ENCODE results near the gene TRAPPC10. TPM values are rescaled to one million over a fixed set of nuclear protein-coding genes. Genes with fewer than 3 reads are reported as not detected.
"Not testable (repeated sequence)": the region's sequence is repeated elsewhere in the genome, so short reads cannot be mapped to it uniquely, and the experiment has no call there.

TRAPPC10 gene
- total RNA-seq, 4 donors from 2014 or later, result 3.8 to 45.2 (median 22.9) TPM

- H3K4me1 ChIP-seq; H3K27ac ChIP-seq; intact Hi-C loops (cut with DNase I; ENCODE audit: low total_unique reads); H3K9me3 ChIP-seq; H3K4me3 ChIP-seq; DNase-seq; H3K36me3 ChIP-seq; H3K27me3 ChIP-seq: not testable (repeated sequence)
Observed at GRCh38 chr21:44133715-44134057, 121.6 kb downstream of the TRAPPC10 start.

DNA sequence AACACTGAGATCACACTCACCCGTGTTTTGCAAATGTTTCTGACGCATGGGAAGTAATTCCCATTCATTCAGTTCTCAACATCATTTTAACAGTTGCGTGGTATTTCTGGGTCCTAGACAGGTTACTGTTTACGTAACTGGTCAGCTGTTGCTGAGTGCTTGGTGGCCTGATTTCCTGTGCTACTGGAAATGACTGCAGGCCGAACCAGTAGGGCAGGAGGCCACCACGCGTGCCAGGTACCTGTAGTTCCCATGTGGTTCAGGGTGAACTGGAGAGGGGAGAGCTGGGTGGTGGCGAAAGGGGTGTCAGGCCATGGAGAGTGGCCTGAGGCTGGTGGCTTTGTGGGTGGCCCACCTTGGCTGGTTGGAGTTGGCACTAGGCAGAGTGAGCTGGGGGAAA is 122.6 kb downstream of the TRAPPC10 start:
- DNase-seq; H3K4me3 ChIP-seq; H3K4me1 ChIP-seq; H3K36me3 ChIP-seq; H3K27ac ChIP-seq; intact Hi-C loops (cut with DNase I; ENCODE audit: low total_unique reads); H3K9me3 ChIP-seq; H3K27me3 ChIP-seq: not testable (repeated sequence)

DNA sequence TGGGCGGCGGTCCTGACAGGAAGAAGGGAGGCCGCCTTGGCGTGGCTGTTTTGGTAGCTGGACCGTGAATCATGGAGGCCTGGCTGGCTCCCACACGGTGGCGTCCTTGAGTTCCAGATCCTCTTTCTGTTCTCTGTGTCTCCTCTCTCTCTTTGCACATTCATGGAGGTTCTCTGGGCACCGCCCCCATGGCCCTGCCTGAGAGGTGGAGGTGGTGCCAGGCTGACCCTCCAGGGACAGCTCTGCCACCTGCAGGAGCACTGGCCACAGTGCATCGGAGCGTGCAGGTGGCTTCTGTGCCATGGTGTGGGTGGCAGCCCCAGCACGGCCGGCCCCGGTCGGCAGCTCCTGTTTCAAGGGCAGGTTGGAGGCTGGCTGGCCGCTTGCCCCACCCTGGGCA is 125.9 kb downstream of the TRAPPC10 start:
- H3K27ac ChIP-seq; DNase-seq; H3K4me1 ChIP-seq; H3K9me3 ChIP-seq; H3K36me3 ChIP-seq; H3K4me3 ChIP-seq; H3K27me3 ChIP-seq; intact Hi-C loops (cut with DNase I; ENCODE audit: low total_unique reads): not testable (repeated sequence)

- H3K27me3 ChIP-seq; H3K27ac ChIP-seq; H3K4me1 ChIP-seq; H3K9me3 ChIP-seq; H3K4me3 ChIP-seq; intact Hi-C loops (cut with DNase I; ENCODE audit: low total_unique reads); H3K36me3 ChIP-seq: not testable (repeated sequence)
- peak; percentile 5 to 9 for DNase-seq
Observed at GRCh38 chr21:44139787-44140551, 127.9 kb downstream of the TRAPPC10 start.

- intact Hi-C loops (cut with DNase I; ENCODE audit: low total_unique reads); H3K9me3 ChIP-seq; H3K27ac ChIP-seq; H3K27me3 ChIP-seq; H3K4me3 ChIP-seq; DNase-seq; H3K4me1 ChIP-seq; H3K36me3 ChIP-seq: not testable (repeated sequence)
Observed at GRCh38 chr21:44140552-44140932, 128.4 kb downstream of the TRAPPC10 start.

DNA sequence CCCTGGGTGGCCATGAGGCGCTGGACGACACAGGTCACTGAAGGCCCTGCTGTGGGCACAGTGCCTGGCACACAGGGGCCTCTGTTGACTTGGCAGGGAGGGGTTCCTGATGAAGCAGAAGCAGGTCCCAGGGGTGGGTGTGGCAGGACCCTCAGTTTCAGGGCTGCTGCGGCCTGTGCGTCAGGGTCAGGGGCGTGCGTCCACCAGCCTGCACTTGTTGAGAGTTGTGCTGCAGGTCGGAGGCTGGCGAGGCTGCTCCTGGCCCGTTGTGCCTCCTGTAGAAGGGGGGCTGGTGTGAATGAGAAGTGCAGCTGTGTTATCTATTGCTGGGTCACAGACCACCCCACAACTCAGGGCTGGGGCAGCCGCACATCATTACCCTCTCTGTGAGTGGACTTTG is 130.4 kb downstream of the TRAPPC10 start:
- H3K27me3 ChIP-seq; H3K27ac ChIP-seq; H3K9me3 ChIP-seq; H3K4me3 ChIP-seq; H3K4me1 ChIP-seq; H3K36me3 ChIP-seq; intact Hi-C loops (cut with DNase I; ENCODE audit: low total_unique reads); DNase-seq: not testable (repeated sequence)

- H3K27ac ChIP-seq; intact Hi-C loops (cut with DNase I; ENCODE audit: low total_unique reads); DNase-seq; H3K4me3 ChIP-seq; H3K36me3 ChIP-seq; H3K9me3 ChIP-seq; H3K4me1 ChIP-seq; H3K27me3 ChIP-seq: not testable (repeated sequence)
Observed at GRCh38 chr21:44143380-44143779, 131.3 kb downstream of the TRAPPC10 start.

DNA sequence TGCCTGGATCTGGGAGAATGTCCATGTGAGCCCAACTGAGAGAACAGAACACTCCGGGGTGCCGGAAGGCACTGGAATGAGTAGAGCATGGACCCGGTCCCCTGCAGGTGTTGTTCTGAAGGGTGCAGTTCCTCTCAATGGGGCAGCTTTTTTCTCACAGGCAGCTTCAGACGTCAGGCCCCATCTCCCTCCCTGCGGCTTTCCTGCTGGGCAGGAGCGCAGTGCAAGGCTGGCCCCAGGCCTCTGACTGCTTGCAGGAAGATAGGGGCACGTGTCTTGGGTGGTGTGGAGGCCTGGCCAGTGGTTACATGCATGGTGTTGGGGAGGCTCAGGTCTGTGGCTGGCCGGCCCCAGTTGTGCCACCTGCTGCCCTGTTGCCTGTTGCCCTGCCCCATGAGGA is 131.9 kb downstream of the TRAPPC10 start:
- H3K9me3 ChIP-seq; DNase-seq; intact Hi-C loops (cut with DNase I; ENCODE audit: low total_unique reads); H3K4me1 ChIP-seq; H3K36me3 ChIP-seq; H3K27ac ChIP-seq; H3K4me3 ChIP-seq; H3K27me3 ChIP-seq: not testable (repeated sequence)

DNA sequence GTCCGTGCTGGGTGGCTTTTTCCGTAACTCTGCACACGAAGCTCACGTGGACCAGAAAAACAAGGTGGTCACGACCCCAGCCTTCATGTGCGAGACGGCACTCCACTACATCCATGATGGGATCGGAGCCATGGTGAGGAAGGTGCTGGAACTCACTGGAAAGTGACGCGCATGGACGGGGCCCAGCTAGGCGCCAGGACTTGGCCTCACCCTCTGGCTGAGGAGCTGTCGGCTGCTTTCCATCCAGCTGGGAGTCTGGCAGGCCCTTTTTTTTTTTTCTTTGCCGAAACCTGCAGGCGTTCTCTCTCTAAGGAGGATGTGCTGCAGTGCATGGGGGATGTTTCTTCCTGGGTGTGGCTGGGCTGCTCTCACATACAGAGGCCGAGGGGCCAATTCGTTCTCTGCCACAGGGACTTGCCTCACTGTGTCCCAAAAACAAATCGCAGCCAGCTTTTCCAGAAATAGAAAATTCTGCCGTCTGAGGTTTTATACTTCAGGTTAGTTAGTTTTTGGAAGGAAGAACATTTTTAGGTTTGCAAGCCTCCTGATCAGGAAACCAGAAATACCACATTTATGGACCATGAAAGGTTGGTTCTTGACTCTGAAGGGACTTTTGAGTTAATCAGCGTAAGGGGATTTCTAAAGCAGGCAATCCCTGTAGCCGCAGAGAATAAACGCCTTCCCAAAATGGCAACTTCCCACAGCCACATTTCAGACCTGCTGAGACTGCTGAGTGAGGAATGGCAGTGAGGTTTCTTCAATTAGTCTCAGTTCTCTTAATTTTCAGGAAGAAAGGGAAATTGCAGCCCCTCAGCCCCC is 132.9 kb downstream of the TRAPPC10 start:
- H3K36me3 ChIP-seq; H3K27me3 ChIP-seq; H3K9me3 ChIP-seq; H3K4me3 ChIP-seq; intact Hi-C loops (cut with DNase I; ENCODE audit: low total_unique reads); DNase-seq; H3K4me1 ChIP-seq; H3K27ac ChIP-seq: not testable (repeated sequence)

DNA sequence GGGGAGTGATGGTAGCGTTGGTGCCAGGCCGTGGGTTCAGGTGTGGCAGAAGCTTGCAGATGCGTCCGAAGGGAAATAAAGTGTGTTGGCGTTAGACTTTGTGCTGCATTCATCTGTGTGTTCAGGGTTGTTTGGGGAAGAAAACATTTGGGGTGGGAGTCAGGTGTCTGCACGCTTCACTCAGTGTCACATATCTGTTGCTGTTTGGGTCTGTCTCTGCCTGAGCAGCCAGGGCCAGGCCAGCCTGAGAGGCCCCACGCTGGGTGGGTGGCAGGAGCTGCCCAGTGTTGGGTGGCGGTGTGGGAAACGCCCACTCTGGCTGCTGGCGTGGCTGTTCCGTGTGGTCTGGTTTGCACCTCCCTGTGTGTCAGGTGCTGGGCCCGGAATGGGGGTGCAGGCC is 133.5 kb downstream of the TRAPPC10 start:
- H3K4me1 ChIP-seq; H3K4me3 ChIP-seq; H3K27ac ChIP-seq; DNase-seq; intact Hi-C loops (cut with DNase I; ENCODE audit: low total_unique reads); H3K36me3 ChIP-seq; H3K9me3 ChIP-seq; H3K27me3 ChIP-seq: not testable (repeated sequence)

- intact Hi-C loops (cut with DNase I; ENCODE audit: low total_unique reads); H3K4me1 ChIP-seq; DNase-seq; H3K27me3 ChIP-seq; H3K36me3 ChIP-seq; H3K4me3 ChIP-seq; H3K9me3 ChIP-seq; H3K27ac ChIP-seq: not testable (repeated sequence)
Observed at GRCh38 chr21:44147108-44147507, 135.0 kb downstream of the TRAPPC10 start.

GRCh38 chr21:44150255-44150654 is 138.1 kb downstream of the TRAPPC10 start:
- DNase-seq; H3K4me3 ChIP-seq; H3K4me1 ChIP-seq; H3K36me3 ChIP-seq; H3K9me3 ChIP-seq; H3K27ac ChIP-seq; intact Hi-C loops (cut with DNase I; ENCODE audit: low total_unique reads); H3K27me3 ChIP-seq: not testable (repeated sequence)

DNA sequence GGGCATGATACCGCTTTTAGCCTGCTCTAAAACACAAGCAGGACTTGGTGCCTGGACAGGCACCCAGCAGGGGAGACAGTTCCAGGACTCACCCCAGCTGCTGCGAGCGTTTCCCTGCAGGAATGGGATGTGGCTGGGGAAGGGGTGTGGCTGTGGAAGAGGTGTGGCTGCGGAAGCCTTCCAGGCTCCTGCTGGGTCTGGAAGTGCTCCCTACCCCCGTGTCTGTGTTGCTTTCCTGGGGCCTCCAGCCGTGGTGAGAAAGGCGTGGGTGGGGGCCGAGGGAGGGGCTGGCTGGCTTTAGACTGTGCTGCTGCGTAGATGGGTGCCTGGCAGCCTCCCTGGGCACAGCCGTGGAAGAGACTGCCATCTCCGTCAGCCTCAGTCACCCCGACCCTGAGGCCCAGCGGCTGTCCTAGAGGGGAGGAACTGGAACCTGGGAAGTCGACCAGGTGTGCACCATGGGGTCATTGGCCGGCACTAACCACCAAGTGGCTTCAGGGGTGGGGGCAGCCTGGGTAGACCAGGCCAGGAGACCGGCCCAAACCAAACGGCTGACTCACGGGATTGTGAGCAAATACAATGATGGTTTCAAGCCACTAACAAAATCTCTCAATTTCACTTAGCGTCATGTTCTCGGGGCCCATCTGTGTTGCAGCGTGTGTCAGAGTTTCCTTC is 141.2 kb downstream of the TRAPPC10 start:
- H3K4me3 ChIP-seq; H3K36me3 ChIP-seq; H3K9me3 ChIP-seq; H3K4me1 ChIP-seq; intact Hi-C loops (cut with DNase I; ENCODE audit: low total_unique reads); H3K27ac ChIP-seq; H3K27me3 ChIP-seq; DNase-seq: not testable (repeated sequence)

All from uterus (tissue), 4 donors.